ENCODE data around the gene DCN.

Gene DCN

GRCh38 chr12:91204421-91204820, 21.8 kb upstream of the DCN start:
- no peak overlapping the region for H3K27ac ChIP-seq
- TF ChIP-seq, protein P1, sequence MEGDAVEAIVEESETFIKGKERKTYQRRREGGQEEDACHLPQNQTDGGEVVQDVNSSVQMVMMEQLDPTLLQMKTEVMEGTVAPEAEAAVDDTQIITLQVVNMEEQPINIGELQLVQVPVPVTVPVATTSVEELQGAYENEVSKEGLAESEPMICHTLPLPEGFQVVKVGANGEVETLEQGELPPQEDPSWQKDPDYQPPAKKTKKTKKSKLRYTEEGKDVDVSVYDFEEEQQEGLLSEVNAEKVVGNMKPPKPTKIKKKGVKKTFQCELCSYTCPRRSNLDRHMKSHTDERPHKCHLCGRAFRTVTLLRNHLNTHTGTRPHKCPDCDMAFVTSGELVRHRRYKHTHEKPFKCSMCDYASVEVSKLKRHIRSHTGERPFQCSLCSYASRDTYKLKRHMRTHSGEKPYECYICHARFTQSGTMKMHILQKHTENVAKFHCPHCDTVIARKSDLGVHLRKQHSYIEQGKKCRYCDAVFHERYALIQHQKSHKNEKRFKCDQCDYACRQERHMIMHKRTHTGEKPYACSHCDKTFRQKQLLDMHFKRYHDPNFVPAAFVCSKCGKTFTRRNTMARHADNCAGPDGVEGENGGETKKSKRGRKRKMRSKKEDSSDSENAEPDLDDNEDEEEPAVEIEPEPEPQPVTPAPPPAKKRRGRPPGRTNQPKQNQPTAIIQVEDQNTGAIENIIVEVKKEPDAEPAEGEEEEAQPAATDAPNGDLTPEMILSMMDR (conservative IDR thresholded peaks at IDR 0.05), result no peak

GRCh38 chr12:91203610-91204009, 21.0 kb upstream of the DCN start:
- TF ChIP-seq, protein P1 (conservative IDR thresholded peaks at IDR 0.05), result no peak
- no peak overlapping the region for H3K27ac ChIP-seq

DNA sequence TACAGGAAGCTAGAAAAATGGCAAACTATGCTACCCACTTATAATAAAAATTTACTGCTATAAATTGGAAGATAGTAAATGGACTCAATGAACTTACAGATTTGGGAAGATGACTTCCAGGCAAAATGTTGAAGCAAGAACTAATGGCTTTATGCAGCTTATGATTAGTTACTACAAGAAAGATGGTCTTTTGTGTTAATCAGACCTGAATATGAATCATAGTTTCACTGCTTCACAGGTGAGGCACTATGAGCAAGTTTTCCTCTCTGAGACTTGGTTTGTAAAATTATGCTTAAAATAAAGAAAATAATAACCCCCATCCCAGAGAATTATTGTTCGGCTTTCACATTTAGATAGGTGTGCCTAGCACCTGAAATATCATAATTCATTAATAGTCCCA, 19.8 kb upstream of the DCN start:
- no peak overlapping the region for H3K27ac ChIP-seq
- TF ChIP-seq, protein P1 (conservative IDR thresholded peaks at IDR 0.05), result no peak

DNA sequence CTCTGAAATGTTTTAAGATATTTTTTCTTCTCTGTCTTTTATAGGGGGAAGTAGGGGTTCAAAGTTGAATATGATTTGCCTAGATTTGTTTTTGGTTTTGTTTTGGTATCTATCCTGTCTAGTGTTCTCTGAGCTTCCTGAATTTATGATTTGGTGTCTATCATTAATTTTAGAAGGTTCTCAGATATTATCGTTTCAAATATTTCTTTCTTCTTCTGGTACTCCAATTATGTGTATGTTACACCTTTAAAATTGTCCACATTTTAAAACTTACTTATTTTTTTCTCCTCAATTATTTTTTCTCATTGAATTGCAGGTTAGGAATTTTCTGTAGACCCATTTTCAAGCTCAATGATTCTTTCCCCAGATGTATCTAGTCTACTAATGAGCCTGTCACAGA, 13.8 kb upstream of the DCN start:
- TF ChIP-seq, protein P1 (conservative IDR thresholded peaks at IDR 0.05), result no peak
- H3K27ac ChIP-seq, result no peak overlapping the region

- H3K27ac ChIP-seq, result no peak overlapping the region
- TF ChIP-seq, protein P1 (conservative IDR thresholded peaks at IDR 0.05), result no peak
Measured at GRCh38 chr12:91194500-91194899, 11.9 kb upstream of the DCN start.

- TF ChIP-seq, protein P1 (conservative IDR thresholded peaks at IDR 0.05), result no peak
Measured at GRCh38 chr12:91191513-91192111, 9.0 kb upstream of the DCN start.

GRCh38 chr12:91189516-91189915, 6.9 kb upstream of the DCN start:
- no peak overlapping the region for H3K27ac ChIP-seq
- TF ChIP-seq, protein P1 (conservative IDR thresholded peaks at IDR 0.05), result no peak

More at GRCh38 chr12:91191513-91192111, 9.0 kb upstream of the DCN start:
- H3K27ac ChIP-seq, result no peak overlapping the region
